HEK293T (cell line): ENCODE measurements around the gene CDH4.

Experiments
- CTCF ChIA-PET: fragments of 350-600 bp; formaldehyde crosslinking; extraction: SDS; loops from one replicate; lab custom pipeline; 2021; ENCODE audit warnings: antibody characterized with exemption, inconsistent platforms; lab: Yijun Ruan, JAX
- POLR2A ChIA-PET: fragments of 350-600 bp; formaldehyde crosslinking; extraction: SDS; loops from one replicate; lab custom pipeline; 2020; ENCODE audit warnings: antibody characterized with exemption, inconsistent platforms; lab: Yijun Ruan, JAX
- DNase-seq: peaks from one replicate; pipeline ENCODE4 v3.0.0; 2012; ENCODE audit warnings: mixed read lengths; ENCODE audit errors: extremely low spot score
- ARNT ChIP-seq: fragments of 450-650 bp; IDR thresholded peaks from 2 replicates; pipeline ENCODE4 v1.6.1; 2017; ENCODE audit warnings: mild to moderate bottlenecking
- BHLHE40 ChIP-seq: fragments of 450-650 bp; IDR thresholded peaks from 2 replicates; pipeline ENCODE4 v1.6.1; 2016; ENCODE audit warnings: mild to moderate bottlenecking, moderate library complexity, borderline replicate concordance
- CTBP1 ChIP-seq: fragments of 450-650 bp; IDR thresholded peaks from 2 replicates; pipeline ENCODE4 v1.6.1; 2016; ENCODE audit warnings: borderline replicate concordance
- ELF4 ChIP-seq: fragments of 450-650 bp; IDR thresholded peaks from 2 replicates; pipeline ENCODE4 v1.6.1; 2017; ENCODE audit warnings: antibody characterized with exemption
- FOXA1 ChIP-seq: fragments of 450-650 bp; IDR thresholded peaks from 2 replicates; pipeline ENCODE4 v1.6.1; 2016; ENCODE audit warnings: mild to moderate bottlenecking
- FOXK2 ChIP-seq: fragments of 450-650 bp; IDR thresholded peaks from 2 replicates; pipeline ENCODE4 v1.6.1; 2016; ENCODE audit warnings: mild to moderate bottlenecking
- FOXM1 ChIP-seq: fragments of 450-650 bp; IDR thresholded peaks from 2 replicates; pipeline ENCODE4 v1.6.1; 2017; ENCODE audit warnings: mild to moderate bottlenecking, borderline replicate concordance
- HDGF ChIP-seq: fragments of 450-650 bp; IDR thresholded peaks from 2 replicates; pipeline ENCODE4 v1.6.1; 2017; ENCODE audit warnings: antibody characterized with exemption, borderline replicate concordance
- L3MBTL2 ChIP-seq: fragments of 450-650 bp; conservative IDR thresholded peaks from 2 replicates; pipeline ENCODE4 v1.6.1; 2016; ENCODE audit warnings: mild to moderate bottlenecking
- LEF1 ChIP-seq: fragments of 450-650 bp; IDR thresholded peaks from 2 replicates; pipeline ENCODE4 v1.6.1; 2017; ENCODE audit warnings: mild to moderate bottlenecking, borderline replicate concordance
- NFRKB ChIP-seq: fragments of 450-650 bp; IDR thresholded peaks from 2 replicates; pipeline ENCODE4 v1.6.1; 2016; ENCODE audit warnings: mild to moderate bottlenecking, moderate library complexity
- SP1 ChIP-seq: fragments of 450-650 bp; IDR thresholded peaks from 2 replicates; pipeline ENCODE4 v1.6.1; 2017
- SUZ12 ChIP-seq: fragments of 450-650 bp; IDR thresholded peaks from 2 replicates; pipeline ENCODE4 v1.6.1; 2016; ENCODE audit warnings: mild to moderate bottlenecking
- TARDBP ChIP-seq: fragments of 450-650 bp; IDR thresholded peaks from 2 replicates; pipeline ENCODE4 v1.6.1; 2016
- ZNF384 ChIP-seq: fragments of 450-650 bp; IDR thresholded peaks from 2 replicates; pipeline ENCODE4 v1.6.1; 2016
- TF ChIP-seq, protein P1 (sequence below): fragments of 450-650 bp; IDR thresholded peaks from 2 replicates; pipeline ENCODE4 v1.6.1; 2016

CDH4 gene

DNA sequence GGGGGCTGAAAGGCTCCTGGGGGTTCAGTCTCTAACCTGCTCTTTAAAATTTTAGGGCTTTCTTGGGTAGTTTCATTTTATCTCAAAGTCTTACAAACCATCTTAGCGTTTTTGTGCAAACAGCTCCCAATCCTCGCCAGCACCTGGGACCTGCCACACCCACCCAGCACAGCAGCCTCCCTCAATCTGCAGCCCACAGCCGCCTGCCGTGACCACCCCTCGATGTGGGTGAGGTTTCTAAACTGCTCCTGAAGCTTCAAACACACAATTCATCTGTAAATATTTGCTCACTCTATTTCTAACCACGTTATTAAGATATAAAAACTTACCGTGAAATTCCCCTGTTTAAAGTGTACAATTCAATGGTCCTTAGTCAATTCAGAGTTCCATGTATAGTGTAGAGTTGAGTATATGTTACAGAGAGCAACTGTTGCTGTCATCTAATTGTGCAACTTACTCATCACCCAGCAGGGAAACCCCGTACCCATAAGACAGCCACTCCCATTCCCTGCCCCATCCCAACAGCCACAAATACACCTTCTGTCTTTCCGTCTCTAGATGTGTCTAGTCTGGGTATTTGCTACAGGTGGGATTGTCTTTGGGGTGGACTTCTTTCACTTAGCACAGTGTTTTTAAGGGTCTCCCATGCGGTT lies 432.6 kb downstream of the CDH4 start:
- CTCF ChIA-PET: no interaction called here
- DNase-seq: no peak
- POLR2A ChIA-PET: no interaction called here
- TF ChIP-seq HDGF (no peak), FOXA1 (no peak), ARNT (no peak), SP1 (no peak), SUZ12 (no peak), BHLHE40 (no peak), NFRKB (no peak), FOXK2 (no peak), LEF1 (no peak), CTBP1 (no peak), ELF4 (no peak), FOXM1 (no peak)
- TF ChIP-seq, protein P1, sequence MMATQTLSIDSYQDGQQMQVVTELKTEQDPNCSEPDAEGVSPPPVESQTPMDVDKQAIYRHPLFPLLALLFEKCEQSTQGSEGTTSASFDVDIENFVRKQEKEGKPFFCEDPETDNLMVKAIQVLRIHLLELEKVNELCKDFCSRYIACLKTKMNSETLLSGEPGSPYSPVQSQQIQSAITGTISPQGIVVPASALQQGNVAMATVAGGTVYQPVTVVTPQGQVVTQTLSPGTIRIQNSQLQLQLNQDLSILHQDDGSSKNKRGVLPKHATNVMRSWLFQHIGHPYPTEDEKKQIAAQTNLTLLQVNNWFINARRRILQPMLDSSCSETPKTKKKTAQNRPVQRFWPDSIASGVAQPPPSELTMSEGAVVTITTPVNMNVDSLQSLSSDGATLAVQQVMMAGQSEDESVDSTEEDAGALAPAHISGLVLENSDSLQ: no peak

DNA sequence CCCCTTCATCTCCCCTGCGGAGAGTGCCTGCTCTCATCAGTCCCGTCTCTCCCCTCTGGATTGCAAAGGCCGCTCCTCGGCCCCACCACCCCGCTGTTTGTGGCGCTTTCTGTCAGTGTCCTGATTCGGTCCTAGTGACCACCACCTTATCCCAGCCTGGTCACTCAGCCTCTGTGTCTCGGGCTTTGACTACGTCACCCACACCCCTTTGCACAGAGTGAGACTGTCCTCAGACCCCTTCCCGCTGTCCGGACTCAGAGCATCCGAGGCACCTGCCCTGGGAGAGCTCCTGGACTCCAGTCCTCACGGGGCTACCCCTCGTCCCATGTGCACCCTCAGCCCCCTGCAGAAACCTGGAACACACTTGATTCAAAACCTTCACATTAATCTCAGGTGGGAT lies 433.4 kb downstream of the CDH4 start:
- no peak for DNase-seq
- TF ChIP-seq CTBP1 (no peak), FOXM1 (no peak), LEF1 (no peak), L3MBTL2 (no peak), NFRKB (no peak), HDGF (no peak), BHLHE40 (no peak), FOXA1 (no peak), ZNF384 (no peak), ARNT (no peak), ELF4 (no peak)
- POLR2A ChIA-PET: no interaction called here
- CTCF ChIA-PET: no interaction called here

DNA sequence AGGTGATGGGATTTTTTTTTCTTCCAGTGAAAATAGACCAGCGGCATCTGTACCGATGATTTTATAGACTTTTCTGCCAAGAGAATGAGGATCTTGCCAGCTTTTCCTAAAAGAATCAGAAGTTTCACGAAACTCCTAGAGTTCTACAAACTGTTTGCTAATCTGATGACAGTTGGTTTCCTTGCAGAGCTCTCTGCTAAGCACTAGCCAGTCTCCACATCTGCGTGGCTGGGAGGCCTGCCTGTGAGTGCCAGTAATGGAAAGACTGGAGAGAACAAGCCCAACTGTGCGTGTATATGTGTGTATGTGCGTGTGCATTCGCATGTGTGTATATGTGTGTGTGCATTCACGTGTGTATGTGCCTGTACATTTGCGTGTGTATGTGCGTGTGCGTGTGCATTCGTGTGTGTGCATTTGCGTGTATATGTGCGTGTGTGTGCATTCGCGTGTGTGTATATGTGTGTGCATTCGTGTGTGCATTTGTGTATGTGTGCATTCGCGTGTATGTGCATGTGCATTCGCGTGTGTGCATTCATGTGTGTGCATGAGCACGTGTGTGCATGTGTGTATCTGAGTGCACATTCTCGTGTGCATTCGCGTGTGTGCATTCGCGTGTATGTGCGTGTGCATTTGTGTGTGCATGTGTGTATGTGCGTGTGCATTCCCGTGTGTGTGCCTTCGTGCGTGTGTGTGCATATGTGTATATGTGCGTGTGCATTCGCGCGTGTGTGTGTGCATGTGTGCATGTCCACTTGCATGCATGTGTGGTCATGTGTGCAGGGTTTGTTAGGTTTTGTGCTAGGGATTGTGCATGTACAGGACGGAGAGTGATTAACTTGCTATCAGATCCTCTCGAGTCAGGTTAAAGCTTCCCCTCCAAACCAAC lies 434.2 kb downstream of the CDH4 start:
- no peak for DNase-seq
- POLR2A ChIA-PET: no interaction called here
- TF ChIP-seq FOXK2 (no peak), ZNF384 (no peak), FOXM1 (no peak), CTBP1 (no peak), SP1 (no peak), L3MBTL2 (no peak), NFRKB (no peak), HDGF (no peak), FOXA1 (no peak)
- TF ChIP-seq, protein P1: no peak
- CTCF ChIA-PET: no interaction called here

DNA sequence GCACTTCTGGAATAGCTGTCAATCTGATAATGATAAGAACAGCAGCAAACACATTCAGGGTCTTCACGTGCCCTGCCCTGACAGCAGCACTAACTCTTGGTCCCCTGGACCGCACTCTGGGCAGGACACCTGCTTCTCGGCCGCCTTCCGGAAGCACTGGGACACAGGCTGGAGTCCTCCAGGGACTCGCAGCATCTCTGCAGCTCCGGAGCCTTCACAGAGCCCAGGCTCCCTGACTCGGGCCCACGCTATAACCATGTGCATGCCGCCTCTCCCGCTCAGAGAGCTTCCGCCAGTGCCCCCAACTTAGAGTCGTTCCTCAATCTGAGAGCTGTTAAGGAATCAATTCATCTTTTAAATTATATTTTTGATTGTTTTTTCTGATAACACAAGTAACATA lies 436.4 kb downstream of the CDH4 start:
- CTCF ChIA-PET: no interaction called here
- TF ChIP-seq SUZ12: no peak
- TF ChIP-seq CTBP1: no peak
- no peak for TF ChIP-seq SP1
- no peak for TF ChIP-seq TARDBP
- no peak for TF ChIP-seq L3MBTL2
- TF ChIP-seq NFRKB: no peak
- TF ChIP-seq FOXA1: no peak
- TF ChIP-seq ELF4: no peak
- POLR2A ChIA-PET: no interaction called here

DNA sequence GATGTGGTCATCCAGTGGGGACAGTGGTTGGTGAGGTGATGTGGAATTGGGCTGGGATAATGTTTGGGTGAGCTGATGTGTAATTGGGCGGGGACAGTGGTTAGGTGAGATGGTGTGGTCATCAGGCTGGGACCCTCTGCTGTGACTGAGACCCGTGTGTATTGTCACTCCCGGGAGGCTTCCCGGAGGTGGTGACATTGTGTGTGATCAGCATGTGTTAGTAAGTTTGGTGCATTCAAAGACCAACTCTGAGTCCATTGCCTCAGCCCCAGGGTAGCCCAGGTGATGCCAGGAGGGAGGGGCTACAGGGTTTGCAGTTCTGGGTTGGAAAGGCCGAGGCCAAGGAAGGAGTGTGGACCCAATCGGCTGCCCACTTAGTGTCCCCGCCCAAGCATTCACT lies 438.1 kb downstream of the CDH4 start:
- POLR2A ChIA-PET: no interaction called here
- TF ChIP-seq LEF1 (no peak), L3MBTL2 (no peak), HDGF (no peak), FOXK2 (no peak), FOXM1 (no peak), CTBP1 (no peak), ELF4 (no peak), BHLHE40 (no peak), TARDBP (no peak), SP1 (no peak), SUZ12 (no peak), NFRKB (no peak), FOXA1 (no peak), ZNF384 (no peak), ARNT (no peak)
- TF ChIP-seq, protein P1: no peak
- CTCF ChIA-PET: no interaction called here
- DNase-seq: no peak

More for the DNA sequence above, 436.4 kb downstream of the CDH4 start:
- no peak for DNase-seq
